GM06990 (cell line): Measurements from ENCODE around the gene PRR15.

Experiments used
- DNase-seq: peaks from one replicate; pipeline ENCODE4 v3.0.0-alpha.2; 2011; ENCODE audit not compliant: insufficient read length; ENCODE audit errors: extremely low read depth
- H3K27me3 ChIP-seq: replicated peaks from 2 replicates; pipeline ENCODE4 v1.6.0; 2011; ENCODE audit warnings: low read length; ENCODE audit not compliant: control insufficient read depth, insufficient read depth
- H3K36me3 ChIP-seq: 2 replicates; pipeline ENCODE4 v1.5.1; 2011; ENCODE audit warnings: low read length; ENCODE audit not compliant: control insufficient read depth, insufficient read depth
- H3K4me3 ChIP-seq: replicated peaks from 2 replicates; pipeline ENCODE4 v1.5.1; 2011; ENCODE audit warnings: low read depth, mild to moderate bottlenecking, control low read depth, low read length
- TF ChIP-seq, protein P1 (sequence below): IDR thresholded peaks from 2 replicates; pipeline ENCODE4 v1.5.1; 2011; ENCODE audit warnings: low read length, control low read depth, mild to moderate bottlenecking, inconsistent platforms; ENCODE audit not compliant: insufficient read depth, poor library complexity, severe bottlenecking

The PRR15 gene

DNA sequence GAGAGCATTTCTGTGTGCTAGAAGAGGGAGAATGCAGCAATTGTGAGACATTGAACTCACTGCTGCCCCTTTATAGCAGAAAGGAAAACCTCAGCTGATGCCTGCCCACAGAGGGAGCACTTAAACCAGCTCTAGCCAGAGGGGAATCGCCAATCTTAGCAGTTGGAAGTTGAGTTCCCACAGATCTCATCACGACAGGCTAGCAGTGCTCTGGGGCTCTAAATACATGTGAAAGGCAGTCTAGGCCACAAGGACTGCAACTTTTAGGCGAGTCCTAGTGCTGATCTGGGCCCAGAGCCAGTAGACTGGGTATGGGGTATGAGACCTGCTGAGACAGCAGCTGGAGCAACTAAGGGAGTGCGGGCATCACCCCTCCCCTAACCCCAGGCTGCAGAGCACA lies 25.2 kb upstream of the PRR15 start:
- Histone ChIP-seq H3K36me3 (no peaks in the 10 kb centered on the region), H3K27me3 (no peaks in the 10 kb centered on the region), H3K4me3 (no peak overlapping the region)
- TF ChIP-seq, protein P1, sequence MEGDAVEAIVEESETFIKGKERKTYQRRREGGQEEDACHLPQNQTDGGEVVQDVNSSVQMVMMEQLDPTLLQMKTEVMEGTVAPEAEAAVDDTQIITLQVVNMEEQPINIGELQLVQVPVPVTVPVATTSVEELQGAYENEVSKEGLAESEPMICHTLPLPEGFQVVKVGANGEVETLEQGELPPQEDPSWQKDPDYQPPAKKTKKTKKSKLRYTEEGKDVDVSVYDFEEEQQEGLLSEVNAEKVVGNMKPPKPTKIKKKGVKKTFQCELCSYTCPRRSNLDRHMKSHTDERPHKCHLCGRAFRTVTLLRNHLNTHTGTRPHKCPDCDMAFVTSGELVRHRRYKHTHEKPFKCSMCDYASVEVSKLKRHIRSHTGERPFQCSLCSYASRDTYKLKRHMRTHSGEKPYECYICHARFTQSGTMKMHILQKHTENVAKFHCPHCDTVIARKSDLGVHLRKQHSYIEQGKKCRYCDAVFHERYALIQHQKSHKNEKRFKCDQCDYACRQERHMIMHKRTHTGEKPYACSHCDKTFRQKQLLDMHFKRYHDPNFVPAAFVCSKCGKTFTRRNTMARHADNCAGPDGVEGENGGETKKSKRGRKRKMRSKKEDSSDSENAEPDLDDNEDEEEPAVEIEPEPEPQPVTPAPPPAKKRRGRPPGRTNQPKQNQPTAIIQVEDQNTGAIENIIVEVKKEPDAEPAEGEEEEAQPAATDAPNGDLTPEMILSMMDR: no peak
- DNase-seq: no peak

DNA sequence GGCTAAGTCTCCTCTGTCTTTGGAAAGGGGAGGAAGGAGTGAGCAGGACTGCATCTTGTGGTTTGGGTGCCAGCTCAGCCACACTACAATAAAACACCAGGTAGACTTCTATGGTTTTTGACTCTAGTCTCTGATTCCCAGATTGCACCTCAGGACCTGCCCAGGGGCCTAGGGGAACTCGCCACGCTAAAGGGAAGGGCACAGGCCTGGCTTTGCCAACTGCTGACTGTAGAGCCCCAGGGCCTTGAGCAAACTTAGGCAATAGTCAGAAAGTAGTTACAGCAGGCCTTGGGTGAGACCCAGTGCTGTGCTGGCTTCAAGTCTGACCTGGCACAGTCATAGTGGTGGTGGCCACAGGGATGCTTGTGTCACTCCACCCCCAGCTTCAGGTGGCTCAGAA lies 24.2 kb upstream of the PRR15 start:
- Histone ChIP-seq H3K27me3 (no peaks in the 10 kb centered on the region), H3K36me3 (no peaks in the 10 kb centered on the region), H3K4me3 (no peak overlapping the region)
- DNase-seq: no peak
- TF ChIP-seq, protein P1: no peak

DNA sequence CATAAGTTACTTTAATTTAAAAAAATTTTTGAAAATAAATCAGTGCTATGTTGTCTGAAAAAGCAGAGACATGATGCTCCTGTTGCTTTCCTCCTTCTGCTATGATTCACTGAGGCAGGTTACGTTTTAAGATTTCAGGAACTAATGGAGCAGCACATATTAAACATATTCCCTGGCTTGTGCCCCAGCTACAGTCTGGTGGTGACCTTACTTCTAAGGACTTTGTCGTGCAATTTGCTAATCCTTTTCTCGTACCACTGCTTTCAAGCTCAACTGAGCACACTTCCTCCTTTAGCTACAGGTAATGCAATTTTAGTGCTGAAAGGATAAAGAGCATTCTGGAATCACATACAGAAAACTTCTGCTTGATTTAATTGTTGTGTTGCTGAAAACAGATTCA lies 16.2 kb upstream of the PRR15 start:
- Histone ChIP-seq H3K4me3 (no peak overlapping the region), H3K27me3 (no peaks in the 10 kb centered on the region; the same call in 1 of the 2 replicates), H3K36me3 (no peaks in the 10 kb centered on the region)
- no peak for DNase-seq
- TF ChIP-seq, protein P1: no peak

DNA sequence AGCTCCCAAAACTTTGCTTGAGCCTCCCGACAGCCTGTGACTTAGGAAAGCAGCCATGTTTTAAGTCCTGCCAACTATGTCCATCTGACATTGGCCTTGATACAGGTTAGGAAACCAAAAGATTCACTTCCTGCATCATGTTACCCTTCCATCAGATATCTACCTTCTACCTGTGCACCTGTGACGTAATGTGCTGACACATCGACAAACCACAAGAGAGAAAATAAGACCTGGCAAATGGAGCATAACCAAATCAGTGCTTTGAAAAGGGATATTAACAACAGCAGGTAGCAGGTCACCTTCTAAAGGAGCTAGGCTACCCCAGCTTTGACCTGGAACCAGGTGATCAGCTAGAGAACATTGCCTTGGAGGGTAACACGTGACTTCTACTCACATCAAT lies 14.8 kb upstream of the PRR15 start:
- no peak for DNase-seq
- H3K27me3 ChIP-seq: no peaks in the 10 kb centered on the region; the same call in 1 of the 2 replicates
- H3K36me3 ChIP-seq: no peaks in the 10 kb centered on the region
- TF ChIP-seq, protein P1: no peak
- no peak overlapping the region for H3K4me3 ChIP-seq

DNA sequence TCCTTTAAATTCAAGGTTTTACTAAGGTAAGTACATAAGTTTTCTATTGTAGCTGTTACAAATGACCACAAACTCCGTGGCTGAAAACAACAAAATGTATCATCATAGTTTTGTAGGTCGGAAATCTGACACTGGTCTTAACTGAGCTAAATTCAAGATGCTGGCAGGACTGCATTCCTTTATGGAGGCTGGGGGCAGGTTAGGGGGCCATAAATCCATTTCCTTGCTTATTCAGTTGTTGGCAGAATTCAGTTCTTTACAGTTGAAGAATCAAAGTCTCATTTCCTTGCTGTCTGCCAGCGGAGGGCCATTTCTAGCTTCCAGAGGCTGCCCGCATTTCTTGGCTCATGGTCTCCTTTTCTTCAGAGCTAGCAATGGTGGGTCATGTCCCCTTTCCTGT lies 11.2 kb upstream of the PRR15 start:
- Histone ChIP-seq H3K4me3 (no peak overlapping the region), H3K36me3 (no peaks in the 10 kb centered on the region), H3K27me3 (no peaks in the 10 kb centered on the region; the same call in 1 of the 2 replicates)
- no peak for DNase-seq
- TF ChIP-seq, protein P1: no peak

DNA sequence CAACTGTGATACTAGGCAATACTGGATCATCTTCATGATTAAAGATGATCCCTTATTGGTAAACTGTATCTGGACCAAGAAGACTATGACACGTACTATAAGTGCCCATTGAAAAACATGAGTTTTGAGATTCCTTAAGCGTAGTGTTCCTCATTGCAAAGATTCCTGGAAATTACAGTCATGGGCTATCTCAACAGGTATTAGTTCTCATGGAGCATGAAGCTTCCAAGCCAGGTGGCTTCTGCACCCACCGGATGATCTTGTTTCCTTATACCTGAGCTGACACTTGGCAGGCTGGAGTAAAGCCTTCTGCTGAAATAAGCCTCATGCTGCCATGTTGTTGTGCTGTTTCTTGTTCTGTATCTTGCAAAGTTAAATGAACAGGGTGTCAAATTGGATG lies 8.6 kb upstream of the PRR15 start:
- no peaks in the 10 kb centered on the region for H3K27me3 ChIP-seq
- H3K4me3 ChIP-seq: no peak overlapping the region
- H3K36me3 ChIP-seq: no peaks in the 10 kb centered on the region
- no peak for DNase-seq
- TF ChIP-seq, protein P1: no peak
